ENCODE measurements around the gene ART4. TPM values are rescaled to one million over a fixed set of nuclear protein-coding genes. Genes with fewer than 3 reads are reported as not detected.

The ART4 gene
- total RNA-seq, 1 donor from 2014 or later = 3.5 TPM

Other genes with a start within 250 kb of the ART4 start
- gene GUCY2C, start 146.9 kb downstream of the ART4 start, total RNA-seq (ENCODE audit: unreplicated experiment) = 0.36 TPM
- gene WBP11, start 40.0 kb downstream of the ART4 start, total RNA-seq (ENCODE audit: unreplicated experiment) = 64.6 TPM
- gene C12orf60, start 39.9 kb downstream of the ART4 start, total RNA-seq (ENCODE audit: unreplicated experiment) = 1.8 TPM
- gene SMCO3, start 29.3 kb downstream of the ART4 start, total RNA-seq (ENCODE audit: unreplicated experiment) = 0.13 TPM
- 0.26 TPM for gene MGP, start 42.3 kb upstream of the ART4 start, total RNA-seq (ENCODE audit: unreplicated experiment)
- 0.46 TPM for gene ERP27, start 95.0 kb upstream of the ART4 start, total RNA-seq (ENCODE audit: unreplicated experiment)
- gene ARHGDIB, start 118.1 kb upstream of the ART4 start, total RNA-seq (ENCODE audit: unreplicated experiment) = 217 TPM
- not detected for gene PDE6H, start 129.5 kb upstream of the ART4 start, total RNA-seq (ENCODE audit: unreplicated experiment)